Liver (tissue), 9 donors: ENCODE data around the gene TMIE. TPM values are rescaled to one million over a fixed set of nuclear protein-coding genes. Genes with fewer than 3 reads are reported as not detected.

Experiments
- DNase-seq: peaks from one replicate; pipeline ENCODE4 v3.0.0-alpha.2; 2017; ENCODE audit warnings: low spot score
- H3K27ac ChIP-seq, 2 donors: one replicate each; pipeline ENCODE4 v1.7.0; 2013; ENCODE audit warnings: inconsistent platforms in 2 of 2, low read length in 2 of 2, control low read depth in 1 of 2, low read depth in 1 of 2, mild to moderate bottlenecking in 1 of 2
- H3K27me3 ChIP-seq, 4 donors: one replicate each; pipeline versions ENCODE4 v1.6.1 to v1.7.0; 2013; ENCODE audit warnings: low read length in 3 of 4, inconsistent platforms in 1 of 4, mild to moderate bottlenecking in 1 of 4, moderate library complexity in 1 of 4; ENCODE audit not compliant: control insufficient read depth in 4 of 4, insufficient read depth in 4 of 4
- H3K36me3 ChIP-seq, 4 donors: one replicate each; pipeline versions ENCODE4 v1.6.1 to v1.7.0; 2013; ENCODE audit warnings: low read length in 3 of 4, mild to moderate bottlenecking in 3 of 4, low read depth in 1 of 4, moderate library complexity in 1 of 4; ENCODE audit not compliant: control insufficient read depth in 4 of 4, insufficient read depth in 3 of 4
- H3K4me1 ChIP-seq, 4 donors: one replicate each; pipeline versions ENCODE4 v1.6.1 to v1.7.0; 2013; ENCODE audit warnings: low read length in 3 of 4, mild to moderate bottlenecking in 3 of 4, moderate library complexity in 1 of 4; ENCODE audit not compliant: control insufficient read depth in 4 of 4, insufficient read depth in 4 of 4
- H3K4me3 ChIP-seq, 3 donors: one replicate each; pipeline versions ENCODE4 v1.6.1 to v1.7.0; 2013; ENCODE audit warnings: low read length in 3 of 3, control low read depth in 1 of 3, low read depth in 1 of 3, mild to moderate bottlenecking in 1 of 3
- H3K9ac ChIP-seq, 2 donors: one replicate each; pipeline ENCODE4 v1.7.0; 2013; ENCODE audit warnings: low read length in 2 of 2, mild to moderate bottlenecking in 2 of 2, moderate library complexity in 2 of 2, control low read depth in 1 of 2, low read depth in 1 of 2
- H3K9me3 ChIP-seq, 4 donors: one replicate each; pipeline versions ENCODE4 v1.6.1 to v1.7.0; 2013; ENCODE audit warnings: low read length in 3 of 4; ENCODE audit not compliant: control insufficient read depth in 4 of 4
- EGR1 ChIP-seq, 2 donors: IDR thresholded peaks; 2 replicates each; pipeline ENCODE4 v1.6.1; 2016 to 2018; ENCODE audit warnings: antibody characterized with exemption in 2 of 2, low read depth in 2 of 2
- FOXA1 ChIP-seq: IDR thresholded peaks from 2 replicates; pipeline ENCODE4 v1.6.1; 2016; ENCODE audit warnings: antibody characterized with exemption
- FOXA2 ChIP-seq: IDR thresholded peaks from 2 replicates; pipeline ENCODE4 v1.6.1; 2016; ENCODE audit warnings: antibody characterized with exemption
- GABPA ChIP-seq, 2 donors: IDR thresholded peaks in 1 of 2; conservative IDR thresholded peaks in 1 of 2; 2 replicates each; pipeline ENCODE4 v1.6.1; 2016; ENCODE audit warnings: antibody characterized with exemption in 2 of 2, mild to moderate bottlenecking in 1 of 2, moderate library complexity in 1 of 2
- HNF4A ChIP-seq, 2 donors: conservative IDR thresholded peaks; 2 replicates each; pipeline ENCODE4 v1.6.1; 2016; ENCODE audit warnings: antibody characterized with exemption in 2 of 2, mild to moderate bottlenecking in 2 of 2
- HNF4G ChIP-seq: IDR thresholded peaks from 2 replicates; pipeline ENCODE4 v1.6.1; 2016; ENCODE audit warnings: antibody characterized with exemption
- JUND ChIP-seq, 2 donors: IDR thresholded peaks; 2 replicates each; pipeline ENCODE4 v1.6.1; 2016; ENCODE audit warnings: antibody characterized with exemption in 2 of 2
- NR2F2 ChIP-seq: IDR thresholded peaks from 2 replicates; pipeline ENCODE4 v1.6.1; 2016; ENCODE audit warnings: antibody characterized with exemption
- RAD21 ChIP-seq, 2 donors: IDR thresholded peaks; 2 replicates each; pipeline ENCODE4 v1.6.1; 2016; ENCODE audit warnings: antibody characterized with exemption in 2 of 2, mild to moderate bottlenecking in 2 of 2
- RXRA ChIP-seq, 2 donors: IDR thresholded peaks; 2 replicates each; pipeline ENCODE4 v1.6.1; 2017 to 2018; ENCODE audit warnings: antibody characterized with exemption in 2 of 2, mild to moderate bottlenecking in 1 of 2
- SP1 ChIP-seq: IDR thresholded peaks from 2 replicates; pipeline ENCODE4 v1.6.1; 2018; ENCODE audit warnings: antibody characterized with exemption, mild to moderate bottlenecking
- TAF1 ChIP-seq: conservative IDR thresholded peaks from 2 replicates; pipeline ENCODE4 v1.6.1; 2016; ENCODE audit warnings: antibody characterized with exemption, mild to moderate bottlenecking
- YY1 ChIP-seq: IDR thresholded peaks from 2 replicates; pipeline ENCODE4 v1.6.1; 2016; ENCODE audit warnings: antibody characterized with exemption, mild to moderate bottlenecking
- WGBS: extraction: QIAGEN DNeasy Blood & Tissue Kit; methylation state at CpG from one replicate; pipeline ENCODE4 v1.1.7; 2013; 5-methylcytosine and 5-hydroxymethylcytosine counted together
- polyA plus RNA-seq, 2 donors: library from polyadenylated mRNA; stranded (reverse) in 1 of 2; unstranded in 1 of 2; fragments of 200-250 nt in 1 of 2; fragments of >200 nt in 1 of 2; fragmentation: Nextera tagmentation in 1 of 2; extraction: Ambion mirVana in 1 of 2; gene quantifications; one replicate each; pipeline versions ENCODE4 v1.2.1 to v1.2.3, GENCODE V29; 2013 to 2015
- total RNA-seq, 2 donors: library from RNA; depleted of rRNA; stranded (reverse); fragments of >200 nt; gene quantifications; one replicate each; pipeline ENCODE4 v1.2.3, GENCODE V29; 2014
- TF ChIP-seq, protein P1 (sequence below): IDR thresholded peaks from 2 replicates; pipeline ENCODE4 v1.6.1; 2016; ENCODE audit warnings: antibody characterized with exemption, mild to moderate bottlenecking
- TF ChIP-seq, protein P2 (sequence below): IDR thresholded peaks from 2 replicates; pipeline ENCODE4 v1.6.1; 2016; ENCODE audit warnings: antibody characterized with exemption
- TF ChIP-seq, protein P3 (sequence below): IDR thresholded peaks from 2 replicates; pipeline ENCODE4 v1.6.1; 2016; ENCODE audit warnings: antibody characterized with exemption
- TF ChIP-seq, protein P4 (sequence below): IDR thresholded peaks from 2 replicates; pipeline ENCODE4 v1.6.1; 2016; ENCODE audit warnings: antibody characterized with exemption
- TF ChIP-seq, protein P5 (sequence below): fragments of 150-350 bp; IDR thresholded peaks from 2 replicates; pipeline ENCODE4 v1.5.1; 2017; ENCODE audit warnings: improper control_type of control experiment, low read depth, low read length; ENCODE audit not compliant: missing input control
- donor health status: healthy.
- donor health status: healthy.
- donor health status: healthy.
- donor health status: healthy.
- donor health status: healthy.

TMIE gene, protein sequence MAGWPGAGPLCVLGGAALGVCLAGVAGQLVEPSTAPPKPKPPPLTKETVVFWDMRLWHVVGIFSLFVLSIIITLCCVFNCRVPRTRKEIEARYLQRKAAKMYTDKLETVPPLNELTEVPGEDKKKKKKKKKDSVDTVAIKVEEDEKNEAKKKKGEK
- under 1 TPM; 0.14 to 0.17 TPM for total RNA-seq
- under 1 TPM; 0.13 to 0.26 TPM for polyA plus RNA-seq

DNA sequence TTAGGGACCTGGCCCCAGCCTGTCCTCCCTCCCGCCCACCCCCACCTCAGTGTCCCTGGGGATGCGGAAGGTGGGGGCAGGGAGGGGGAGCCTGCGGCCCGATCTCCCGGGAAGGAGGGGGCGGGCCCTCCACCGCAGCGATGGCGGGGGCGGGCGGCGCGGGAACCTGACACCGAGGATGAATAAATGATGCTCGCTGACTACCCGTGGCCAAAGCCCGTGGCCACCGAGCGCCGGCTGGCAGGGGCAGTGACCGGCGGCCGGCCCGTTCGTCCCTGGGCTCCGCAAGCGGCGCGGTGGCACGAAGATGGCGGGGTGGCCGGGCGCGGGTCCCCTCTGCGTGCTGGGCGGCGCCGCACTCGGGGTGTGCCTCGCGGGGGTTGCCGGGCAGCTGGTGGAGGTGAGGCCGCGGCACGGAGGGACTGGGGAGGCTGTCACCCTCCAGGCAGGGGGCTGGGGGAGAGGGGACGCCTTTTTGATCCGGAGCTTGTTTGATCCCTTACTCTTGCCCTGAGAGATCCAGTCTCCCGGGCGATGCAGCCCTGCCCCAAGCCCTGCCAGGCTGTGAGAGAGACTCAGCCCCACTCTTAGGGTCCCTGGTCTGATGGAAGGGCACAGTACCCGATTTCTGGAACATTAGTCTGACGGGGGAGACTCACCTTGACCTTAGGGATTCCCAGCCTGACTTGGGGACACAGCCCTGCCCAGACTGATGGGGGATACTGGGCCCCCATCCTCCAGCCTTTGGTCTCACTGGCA is at the start of gene TMIE:
Gene TMIE (plus strand): TSS at position 212 of the 759 bp plus-strand sequence. CDS start 96 bp downstream, at position 308.
- 30% methylated on average over 51 of the region's 51 CpGs for WGBS
- H3K9me3 ChIP-seq = no peaks in the 10 kb centered on the region
- no peak within 1 kb of the TSS for H3K9ac ChIP-seq
- H3K27ac ChIP-seq = peak within 1 kb of the TSS; percentile 67 to 74
- no peak for TF ChIP-seq JUND (IDR thresholded peaks at IDR 0.05)
- no peak for TF ChIP-seq HNF4G
- no peak for TF ChIP-seq TAF1
- no peak for TF ChIP-seq SP1
- TF ChIP-seq, protein P1, sequence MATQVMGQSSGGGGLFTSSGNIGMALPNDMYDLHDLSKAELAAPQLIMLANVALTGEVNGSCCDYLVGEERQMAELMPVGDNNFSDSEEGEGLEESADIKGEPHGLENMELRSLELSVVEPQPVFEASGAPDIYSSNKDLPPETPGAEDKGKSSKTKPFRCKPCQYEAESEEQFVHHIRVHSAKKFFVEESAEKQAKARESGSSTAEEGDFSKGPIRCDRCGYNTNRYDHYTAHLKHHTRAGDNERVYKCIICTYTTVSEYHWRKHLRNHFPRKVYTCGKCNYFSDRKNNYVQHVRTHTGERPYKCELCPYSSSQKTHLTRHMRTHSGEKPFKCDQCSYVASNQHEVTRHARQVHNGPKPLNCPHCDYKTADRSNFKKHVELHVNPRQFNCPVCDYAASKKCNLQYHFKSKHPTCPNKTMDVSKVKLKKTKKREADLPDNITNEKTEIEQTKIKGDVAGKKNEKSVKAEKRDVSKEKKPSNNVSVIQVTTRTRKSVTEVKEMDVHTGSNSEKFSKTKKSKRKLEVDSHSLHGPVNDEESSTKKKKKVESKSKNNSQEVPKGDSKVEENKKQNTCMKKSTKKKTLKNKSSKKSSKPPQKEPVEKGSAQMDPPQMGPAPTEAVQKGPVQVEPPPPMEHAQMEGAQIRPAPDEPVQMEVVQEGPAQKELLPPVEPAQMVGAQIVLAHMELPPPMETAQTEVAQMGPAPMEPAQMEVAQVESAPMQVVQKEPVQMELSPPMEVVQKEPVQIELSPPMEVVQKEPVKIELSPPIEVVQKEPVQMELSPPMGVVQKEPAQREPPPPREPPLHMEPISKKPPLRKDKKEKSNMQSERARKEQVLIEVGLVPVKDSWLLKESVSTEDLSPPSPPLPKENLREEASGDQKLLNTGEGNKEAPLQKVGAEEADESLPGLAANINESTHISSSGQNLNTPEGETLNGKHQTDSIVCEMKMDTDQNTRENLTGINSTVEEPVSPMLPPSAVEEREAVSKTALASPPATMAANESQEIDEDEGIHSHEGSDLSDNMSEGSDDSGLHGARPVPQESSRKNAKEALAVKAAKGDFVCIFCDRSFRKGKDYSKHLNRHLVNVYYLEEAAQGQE = no peak
- no peak for TF ChIP-seq FOXA2
- TF ChIP-seq, protein P2, sequence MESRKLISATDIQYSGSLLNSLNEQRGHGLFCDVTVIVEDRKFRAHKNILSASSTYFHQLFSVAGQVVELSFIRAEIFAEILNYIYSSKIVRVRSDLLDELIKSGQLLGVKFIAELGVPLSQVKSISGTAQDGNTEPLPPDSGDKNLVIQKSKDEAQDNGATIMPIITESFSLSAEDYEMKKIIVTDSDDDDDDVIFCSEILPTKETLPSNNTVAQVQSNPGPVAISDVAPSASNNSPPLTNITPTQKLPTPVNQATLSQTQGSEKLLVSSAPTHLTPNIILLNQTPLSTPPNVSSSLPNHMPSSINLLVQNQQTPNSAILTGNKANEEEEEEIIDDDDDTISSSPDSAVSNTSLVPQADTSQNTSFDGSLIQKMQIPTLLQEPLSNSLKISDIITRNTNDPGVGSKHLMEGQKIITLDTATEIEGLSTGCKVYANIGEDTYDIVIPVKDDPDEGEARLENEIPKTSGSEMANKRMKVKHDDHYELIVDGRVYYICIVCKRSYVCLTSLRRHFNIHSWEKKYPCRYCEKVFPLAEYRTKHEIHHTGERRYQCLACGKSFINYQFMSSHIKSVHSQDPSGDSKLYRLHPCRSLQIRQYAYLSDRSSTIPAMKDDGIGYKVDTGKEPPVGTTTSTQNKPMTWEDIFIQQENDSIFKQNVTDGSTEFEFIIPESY = no peak
- TF ChIP-seq RXRA (IDR thresholded peaks at IDR 0.05) = no peak
- TF ChIP-seq YY1 = no peak
- TF ChIP-seq RAD21 (IDR thresholded peaks at IDR 0.05) = no peak
- TF ChIP-seq, protein P3, sequence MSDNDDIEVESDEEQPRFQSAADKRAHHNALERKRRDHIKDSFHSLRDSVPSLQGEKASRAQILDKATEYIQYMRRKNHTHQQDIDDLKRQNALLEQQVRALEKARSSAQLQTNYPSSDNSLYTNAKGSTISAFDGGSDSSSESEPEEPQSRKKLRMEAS = no peak
- TF ChIP-seq GABPA (IDR thresholded peaks at IDR 0.05 in 1 of 2, conservative IDR thresholded peaks at IDR 0.05 in 1 of 2) = no peak
- TF ChIP-seq, protein P4, sequence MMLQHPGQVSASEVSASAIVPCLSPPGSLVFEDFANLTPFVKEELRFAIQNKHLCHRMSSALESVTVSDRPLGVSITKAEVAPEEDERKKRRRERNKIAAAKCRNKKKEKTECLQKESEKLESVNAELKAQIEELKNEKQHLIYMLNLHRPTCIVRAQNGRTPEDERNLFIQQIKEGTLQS = no peak
- TF ChIP-seq, protein P5, sequence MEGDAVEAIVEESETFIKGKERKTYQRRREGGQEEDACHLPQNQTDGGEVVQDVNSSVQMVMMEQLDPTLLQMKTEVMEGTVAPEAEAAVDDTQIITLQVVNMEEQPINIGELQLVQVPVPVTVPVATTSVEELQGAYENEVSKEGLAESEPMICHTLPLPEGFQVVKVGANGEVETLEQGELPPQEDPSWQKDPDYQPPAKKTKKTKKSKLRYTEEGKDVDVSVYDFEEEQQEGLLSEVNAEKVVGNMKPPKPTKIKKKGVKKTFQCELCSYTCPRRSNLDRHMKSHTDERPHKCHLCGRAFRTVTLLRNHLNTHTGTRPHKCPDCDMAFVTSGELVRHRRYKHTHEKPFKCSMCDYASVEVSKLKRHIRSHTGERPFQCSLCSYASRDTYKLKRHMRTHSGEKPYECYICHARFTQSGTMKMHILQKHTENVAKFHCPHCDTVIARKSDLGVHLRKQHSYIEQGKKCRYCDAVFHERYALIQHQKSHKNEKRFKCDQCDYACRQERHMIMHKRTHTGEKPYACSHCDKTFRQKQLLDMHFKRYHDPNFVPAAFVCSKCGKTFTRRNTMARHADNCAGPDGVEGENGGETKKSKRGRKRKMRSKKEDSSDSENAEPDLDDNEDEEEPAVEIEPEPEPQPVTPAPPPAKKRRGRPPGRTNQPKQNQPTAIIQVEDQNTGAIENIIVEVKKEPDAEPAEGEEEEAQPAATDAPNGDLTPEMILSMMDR = no peak
- no peak for TF ChIP-seq HNF4A (conservative IDR thresholded peaks at IDR 0.05)
- TF ChIP-seq NR2F2 = no peak
- no peak for TF ChIP-seq FOXA1
- TF ChIP-seq EGR1 (IDR thresholded peaks at IDR 0.05; ENCODE audit: low read depth in 2 of 2) = no peak
- no peak within 1 kb of the TSS for H3K4me3 ChIP-seq
- no peak for DNase-seq
- no peaks in the 10 kb centered on the region for H3K36me3 ChIP-seq
- H3K4me1 ChIP-seq = peaks cover 9 to 29% (median 23%) of the 10 kb centered on the region in 4 donors
- no peaks in the 10 kb centered on the region for H3K27me3 ChIP-seq
